HepG2 (cell line): ENCODE measurements around the gene JTB. TPM values are rescaled to one million over a fixed set of nuclear protein-coding genes. Genes with fewer than 3 reads are reported as not detected.

ENCODE experiments used
- ATAC-seq: fragments of 200-7000 bp; cut with Tn5 transposase; 3 replicates; pipeline ENCODE4 v1.9.1; 2020; ENCODE audit warnings: mild to moderate bottlenecking, moderate library complexity
- BruUV-seq: library from RNA; stranded (reverse); fragments of 400-500 nt; replicated peaks from 2 replicates; lab custom pipeline; 2021; lab: Mats Ljungman, UMichigan
- CTCF ChIA-PET: fragments of 300-600 bp; formaldehyde crosslinking; extraction: SDS; loops from one replicate; lab custom pipeline; 2021; ENCODE audit warnings: low total read pairs, inconsistent platforms, low intra/inter-chr PET ratio; lab: Yijun Ruan, JAX
- POLR2A ChIA-PET: fragments of 350-600 bp; sonication (Branson Sonifier 250); formaldehyde crosslinking; loops from one replicate; lab custom pipeline; 2020; ENCODE audit warnings: antibody characterized with exemption, inconsistent platforms; lab: Yijun Ruan, JAX
- DNase-seq: peaks from one replicate; pipeline ENCODE4 v3.0.0-alpha.2; 2015; ENCODE audit warnings: low spot score
- FAIRE-seq: peaks from 3 replicates; lab custom pipeline; 2011; peaks lifted over from hg19 to GRCh38; lab: Jason Lieb, UNC
- H2AFZ ChIP-seq: one replicate; pipeline ENCODE4 v1.6.1; 2011; ENCODE audit warnings: low read length, inconsistent platforms
- H3K27ac ChIP-seq: fragments of 300-600 bp; 3 replicates; pipeline ENCODE4 v1.8.0; 2011; ENCODE audit warnings: mixed run types, mild to moderate bottlenecking, mixed read lengths, low read length, inconsistent platforms; ENCODE audit not compliant: insufficient read depth; ENCODE audit errors: extremely low read length
- H3K27me3 ChIP-seq, 2 experiments: fragments of 200-600 bp in 1 of 2; 2 replicates in 1 of 2; 3 replicates in 1 of 2; pipeline versions ENCODE4 v1.6.0 to v1.8.0; 2011; ENCODE audit warnings: low read length in 2 of 2, mild to moderate bottlenecking in 2 of 2, moderate library complexity in 2 of 2, inconsistent platforms in 1 of 2; ENCODE audit not compliant: insufficient read depth in 2 of 2, control insufficient read depth in 1 of 2
- H3K36me3 ChIP-seq, 2 experiments: fragments of 200-600 bp in 1 of 2; replicated peaks in 1 of 2; 2 replicates in 1 of 2; 3 replicates in 1 of 2; pipeline versions ENCODE4 v1.5.1 to v1.8.0; 2011; ENCODE audit warnings: low read length in 2 of 2, inconsistent platforms in 1 of 2; ENCODE audit not compliant: insufficient read depth in 2 of 2, control insufficient read depth in 1 of 2
- H3K4me1 ChIP-seq: 2 replicates; pipeline ENCODE4 v1.5.1; 2012; ENCODE audit warnings: low read length, inconsistent platforms; ENCODE audit not compliant: insufficient read depth
- H3K4me2 ChIP-seq: 2 replicates; pipeline ENCODE4 v1.6.0; 2011; ENCODE audit warnings: low read depth, low read length, inconsistent platforms
- H3K4me3 ChIP-seq, 3 experiments: fragments of 200-600 bp in 1 of 3; sonication (generic), shearing (Covaris generic) in 1 of 3; replicated peaks in 1 of 3; 2 replicates each; pipeline ENCODE4 v1.5.1; 2011 to 2016; ENCODE audit warnings: low read length in 3 of 3, inconsistent platforms in 2 of 3, low read depth in 2 of 3, mild to moderate bottlenecking in 2 of 3, control low read depth in 1 of 3, mixed read lengths in 1 of 3; ENCODE audit not compliant: insufficient read depth in 1 of 3
- H3K79me2 ChIP-seq: one replicate; pipeline ENCODE4 v1.6.1; 2011; ENCODE audit warnings: low read length, inconsistent platforms; ENCODE audit not compliant: insufficient read depth
- H3K9ac ChIP-seq: 2 replicates; pipeline ENCODE4 v1.6.0; 2011; ENCODE audit warnings: mild to moderate bottlenecking, low read depth, low read length, inconsistent platforms; ENCODE audit not compliant: insufficient read depth
- H3K9me3 ChIP-seq: 2 replicates; pipeline ENCODE4 v1.5.1; 2012; ENCODE audit warnings: mild to moderate bottlenecking, low read length
- H4K20me1 ChIP-seq: 2 replicates; pipeline ENCODE4 v1.6.0; 2011; ENCODE audit warnings: inconsistent platforms, mild to moderate bottlenecking, low read length, moderate library complexity; ENCODE audit not compliant: insufficient read depth
- CSRNP1 ChIP-seq: sonication (generic); formaldehyde crosslinking; IDR thresholded peaks from 2 replicates; pipeline ENCODE4 v1.8.1; 2023; ENCODE audit warnings: mild to moderate bottlenecking, missing genetic modification reagents
- HMG20A ChIP-seq: IDR thresholded peaks from 2 replicates; pipeline ENCODE4 v1.6.1; 2016; ENCODE audit warnings: borderline replicate concordance
- IKZF4 ChIP-seq: sonication (generic); formaldehyde crosslinking; IDR thresholded peaks from 2 replicates; pipeline ENCODE4 v1.5.1; 2020; ENCODE audit warnings: borderline replicate concordance, mild to moderate bottlenecking, low read depth, missing genetic modification reagents; ENCODE audit errors: not compliant biosample characterization
- LBX2 ChIP-seq: sonication (generic); formaldehyde crosslinking; IDR thresholded peaks from 2 replicates; pipeline ENCODE4 v1.5.0; 2020; ENCODE audit warnings: missing genetic modification reagents, mild to moderate bottlenecking, borderline replicate concordance
- RFXANK ChIP-seq: IDR thresholded peaks from 2 replicates; pipeline ENCODE4 v1.6.1; 2016
- SIX4 ChIP-seq: sonication (generic); formaldehyde crosslinking; IDR thresholded peaks from 2 replicates; pipeline ENCODE4 v1.4.0; 2020; ENCODE audit warnings: missing genetic modification reagents
- TAF15 ChIP-seq: fragments of 200-400 bp; formaldehyde crosslinking; IDR thresholded peaks from one replicate; pipeline ENCODE4 v1.6.1; 2018; ENCODE audit warnings: mild to moderate bottlenecking, low read depth, low read length; ENCODE audit not compliant: poor library complexity, severe bottlenecking
- TOE1 ChIP-seq: sonication (generic); formaldehyde crosslinking; IDR thresholded peaks from 2 replicates; pipeline ENCODE4 v1.4.0; 2020; ENCODE audit warnings: mild to moderate bottlenecking, missing genetic modification reagents
- ZBTB38 ChIP-seq: sonication (generic); formaldehyde crosslinking; IDR thresholded peaks from 2 replicates; pipeline ENCODE4 v1.5.1; 2020; ENCODE audit warnings: mild to moderate bottlenecking, missing genetic modification reagents
- ZBTB7B ChIP-seq: sonication (generic); formaldehyde crosslinking; IDR thresholded peaks from 2 replicates; pipeline ENCODE4 v1.4.0; 2020; ENCODE audit warnings: missing genetic modification reagents
- ZHX1 ChIP-seq: sonication (generic); formaldehyde crosslinking; IDR thresholded peaks from 2 replicates; pipeline ENCODE4 v1.8.1; 2022; ENCODE audit warnings: low read depth, mild to moderate bottlenecking, missing genetic modification reagents
- ZNF205 ChIP-seq: IDR thresholded peaks from 2 replicates; pipeline ENCODE4 v1.6.1; 2018; ENCODE audit warnings: missing biosample characterization, missing genetic modification reagents
- ZNF224 ChIP-seq: sonication (generic); formaldehyde crosslinking; IDR thresholded peaks from 2 replicates; pipeline ENCODE4 v1.5.0; 2020; ENCODE audit warnings: mild to moderate bottlenecking, missing genetic modification reagents
- ZNF446 ChIP-seq: sonication (generic); formaldehyde crosslinking; IDR thresholded peaks from 2 replicates; pipeline ENCODE4 v1.5.0; 2020; ENCODE audit warnings: mild to moderate bottlenecking, missing genetic modification reagents
- ZNF761 ChIP-seq: sonication (generic); formaldehyde crosslinking; conservative IDR thresholded peaks from 2 replicates; pipeline ENCODE4 v1.4.0; 2020; ENCODE audit warnings: mild to moderate bottlenecking, missing genetic modification reagents
- WGBS: methylation state at CpG from one replicate; pipeline ENCODE4 v1.1.6; 2017; ENCODE audit warnings: low lambda C conversion rate; 5-methylcytosine and 5-hydroxymethylcytosine counted together
- in situ Hi-C: cut with HindIII; loops from 2 replicates; pipeline ENCODE4 v1.10.0; 2017; ENCODE audit warnings: low pct_unique_long_range_greater_than_20kb; ENCODE audit not compliant: extremely low pct_ligation_motif_present
- intact Hi-C: fragments of 100-400 bp; cut with micrococcal nuclease; formaldehyde crosslinking; loops from one replicate; pipeline ENCODE4 v1.10.0; 2022; ENCODE audit not compliant: unreplicated experiment
- polyA plus RNA-seq, 8 experiments: library from polyadenylated mRNA; depleted of rRNA in 3 of 8; stranded (reverse) in 7 of 8; unstranded in 1 of 8; fragments of >200 nt; fragmentation: Illumina TruSeq in 4 of 8; extraction: Trizol in 4 of 8; gene quantifications; 2 replicates each; pipeline versions ENCODE4 v1.2.1 to v1.2.3, GENCODE V29; 2011 to 2016; ENCODE audit warnings: low read depth in 4 of 8, missing spikeins in 1 of 8, mixed read lengths in 1 of 8; ENCODE audit not compliant: insufficient read depth in 1 of 8
- total RNA-seq, 5 experiments: library from RNA; depleted of rRNA; stranded (reverse); fragments of >200 nt; fragmentation: Illumina TruSeq; extraction: Trizol; gene quantifications; 2 replicates each; pipeline ENCODE4 v1.2.3, GENCODE V29; 2016; ENCODE audit warnings: low read depth in 1 of 5
- TF ChIP-seq, protein P1 (sequence below): sonication (generic); formaldehyde crosslinking; IDR thresholded peaks from 2 replicates; pipeline ENCODE4 v1.8.0; 2022; ENCODE audit warnings: low read depth, missing genetic modification reagents
- TF ChIP-seq, protein P2 (sequence below): sonication (generic); formaldehyde crosslinking; IDR thresholded peaks from 2 replicates; pipeline ENCODE4 v1.9.0; 2021; ENCODE audit warnings: missing genetic modification reagents, borderline replicate concordance

JTB gene
- total and polyA plus RNA-seq, 2 of the 13 experiments (the other 11 are each of a cell fraction or from before 2014, with no cell fraction given): 96.7 to 99.2 TPM

- no peak overlapping the region for H2AFZ ChIP-seq
- H3K36me3 ChIP-seq: no peaks in the 10 kb centered on the region
- ATAC-seq (peak; percentile 25; the same call in 1 of the 3 replicates), DNase-seq (no peak), FAIRE-seq (no peak)
- H3K27me3 ChIP-seq: no peaks in the 10 kb centered on the region
- TF ChIP-seq ZBTB7B (CRISPR knock-in tag) (no peak), ZBTB38 (CRISPR knock-in tag) (no peak), ZNF205 (CRISPR knock-in tag) (no peak), ZHX1 (CRISPR knock-in tag) (no peak), IKZF4 (CRISPR knock-in tag) (no peak), LBX2 (no peak), ZNF761 (no peak), TOE1 (CRISPR knock-in tag) (no peak), SIX4 (CRISPR knock-in tag) (no peak), ZNF446 (CRISPR knock-in tag) (no peak), RFXANK (CRISPR knock-in tag) (no peak), TAF15 (no peak), ZNF224 (CRISPR knock-in tag) (no peak), HMG20A (CRISPR knock-in tag) (no peak), CSRNP1 (CRISPR knock-in tag) (no peak)
- TF ChIP-seq, protein P1, sequence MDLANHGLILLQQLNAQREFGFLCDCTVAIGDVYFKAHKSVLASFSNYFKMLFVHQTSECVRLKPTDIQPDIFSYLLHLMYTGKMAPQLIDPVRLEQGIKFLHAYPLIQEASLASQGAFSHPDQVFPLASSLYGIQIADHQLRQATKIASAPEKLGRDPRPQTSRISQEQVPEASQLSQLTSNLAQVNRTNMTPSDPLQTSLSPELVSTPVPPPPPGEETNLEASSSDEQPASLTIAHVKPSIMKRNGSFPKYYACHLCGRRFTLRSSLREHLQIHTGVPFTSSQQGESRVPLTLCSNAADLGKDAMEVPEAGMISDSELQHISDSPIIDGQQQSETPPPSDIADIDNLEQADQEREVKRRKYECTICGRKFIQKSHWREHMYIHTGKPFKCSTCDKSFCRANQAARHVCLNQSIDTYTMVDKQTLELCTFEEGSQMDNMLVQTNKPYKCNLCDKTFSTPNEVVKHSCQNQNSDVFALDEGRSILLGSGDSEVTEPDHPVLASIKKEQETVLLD (CRISPR knock-in tag): no peak
- TF ChIP-seq, protein P2, sequence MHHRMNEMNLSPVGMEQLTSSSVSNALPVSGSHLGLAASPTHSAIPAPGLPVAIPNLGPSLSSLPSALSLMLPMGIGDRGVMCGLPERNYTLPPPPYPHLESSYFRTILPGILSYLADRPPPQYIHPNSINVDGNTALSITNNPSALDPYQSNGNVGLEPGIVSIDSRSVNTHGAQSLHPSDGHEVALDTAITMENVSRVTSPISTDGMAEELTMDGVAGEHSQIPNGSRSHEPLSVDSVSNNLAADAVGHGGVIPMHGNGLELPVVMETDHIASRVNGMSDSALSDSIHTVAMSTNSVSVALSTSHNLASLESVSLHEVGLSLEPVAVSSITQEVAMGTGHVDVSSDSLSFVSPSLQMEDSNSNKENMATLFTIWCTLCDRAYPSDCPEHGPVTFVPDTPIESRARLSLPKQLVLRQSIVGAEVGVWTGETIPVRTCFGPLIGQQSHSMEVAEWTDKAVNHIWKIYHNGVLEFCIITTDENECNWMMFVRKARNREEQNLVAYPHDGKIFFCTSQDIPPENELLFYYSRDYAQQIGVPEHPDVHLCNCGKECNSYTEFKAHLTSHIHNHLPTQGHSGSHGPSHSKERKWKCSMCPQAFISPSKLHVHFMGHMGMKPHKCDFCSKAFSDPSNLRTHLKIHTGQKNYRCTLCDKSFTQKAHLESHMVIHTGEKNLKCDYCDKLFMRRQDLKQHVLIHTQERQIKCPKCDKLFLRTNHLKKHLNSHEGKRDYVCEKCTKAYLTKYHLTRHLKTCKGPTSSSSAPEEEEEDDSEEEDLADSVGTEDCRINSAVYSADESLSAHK (CRISPR knock-in tag): no peak
- BruUV-seq: no TSS peak
- CTCF ChIA-PET: no interaction called here
- no peaks in the 10 kb centered on the region for H4K20me1 ChIP-seq
- H3K9me3 ChIP-seq: no peaks in the 10 kb centered on the region
- WGBS: 27% methylated on average over 4 of the region's 4 CpGs
- H3K4me1 ChIP-seq: peaks cover 37% of the 10 kb centered on the region
- no peak overlapping the region for H3K9ac ChIP-seq
- H3K79me2 ChIP-seq: no peaks in the 10 kb centered on the region
- no peak overlapping the region for H3K4me2 ChIP-seq
- no peak overlapping the region for H3K27ac ChIP-seq
- POLR2A ChIA-PET: interaction anchor here (1.9 kb wide), 1 partner anchor 10 kb away, joined by 30 read pairs; the partner anchor contains the start of gene RPS27
- intact Hi-C loops (no loop called here), in situ Hi-C loops (no loop called here)
- H3K4me3 ChIP-seq: no peak overlapping the region
These were observed 22.9 kb upstream of the JTB start for GRCh38 chr1:154000420-154000819.
